ENCODE measurements around the gene IGFBP2. TPM values are rescaled to one million over a fixed set of nuclear protein-coding genes. Genes with fewer than 3 reads are reported as not detected.

The IGFBP2 gene
- total and polyA plus RNA-seq, 2 experiments from 2014 or later = 177 to 364 TPM

- H3F3A ChIP-seq (replicated peaks; ENCODE audit: low read depth) = 0 out of 2 replicates have a peak, but pooled peaks cover 2% of the 10 kb centered on the region
- Mint-ChIP-seq H3K4me1 (peaks cover 29% of the 10 kb centered on the region), H3K9me3 (no peaks in the 10 kb centered on the region; the same call in 2 of the 3 replicates), H3K36me3 (ENCODE audit: low read depth) (no peaks in the 10 kb centered on the region), H3K4me3 (no peak overlapping the region), H3K27ac (0 out of 2 replicates have a peak overlapping the region, but pooled peaks have one; percentile 33), H3K27me3 (ENCODE audit: insufficient read depth, low read depth, poor library complexity) (peaks cover 9% of the 10 kb centered on the region)
- no peaks in the 10 kb centered on the region for H3K36me3 ChIP-seq (ENCODE audit: insufficient read depth)
- no peaks in the 10 kb centered on the region for H4K20me1 ChIP-seq (replicated peaks; ENCODE audit: insufficient read depth)
- ATAC-seq = no peak
- DNase-seq (ENCODE audit: low spot score) = no peak
- H3K4me1 ChIP-seq (ENCODE audit: insufficient read depth) = peaks cover 26% of the 10 kb centered on the region
- no peaks in the 10 kb centered on the region for H3K79me2 ChIP-seq (replicated peaks; ENCODE audit: insufficient read depth)
- H3K27ac ChIP-seq (ENCODE audit: low read depth) = no peak overlapping the region
- TF ChIP-seq ZNF331 (CRISPR knock-in tag; IDR thresholded peaks at IDR 0.05; ENCODE audit: low read depth) = no peak
- no peak for TF ChIP-seq JUNB (IDR thresholded peaks at IDR 0.05; ENCODE audit: unreplicated experiment)
- TF ChIP-seq REST (IDR thresholded peaks at IDR 0.05; ENCODE audit: unreplicated experiment) = no peak
- TF ChIP-seq ETS1 (IDR thresholded peaks at IDR 0.05) = no peak
- TF ChIP-seq POLR2AphosphoS5 (IDR thresholded peaks at IDR 0.05; ENCODE audit: low read depth) = no peak
- TF ChIP-seq CREB1 (CRISPR knock-in tag; IDR thresholded peaks at IDR 0.05; ENCODE audit: low read depth) = no peak
- TF ChIP-seq, protein P1, sequence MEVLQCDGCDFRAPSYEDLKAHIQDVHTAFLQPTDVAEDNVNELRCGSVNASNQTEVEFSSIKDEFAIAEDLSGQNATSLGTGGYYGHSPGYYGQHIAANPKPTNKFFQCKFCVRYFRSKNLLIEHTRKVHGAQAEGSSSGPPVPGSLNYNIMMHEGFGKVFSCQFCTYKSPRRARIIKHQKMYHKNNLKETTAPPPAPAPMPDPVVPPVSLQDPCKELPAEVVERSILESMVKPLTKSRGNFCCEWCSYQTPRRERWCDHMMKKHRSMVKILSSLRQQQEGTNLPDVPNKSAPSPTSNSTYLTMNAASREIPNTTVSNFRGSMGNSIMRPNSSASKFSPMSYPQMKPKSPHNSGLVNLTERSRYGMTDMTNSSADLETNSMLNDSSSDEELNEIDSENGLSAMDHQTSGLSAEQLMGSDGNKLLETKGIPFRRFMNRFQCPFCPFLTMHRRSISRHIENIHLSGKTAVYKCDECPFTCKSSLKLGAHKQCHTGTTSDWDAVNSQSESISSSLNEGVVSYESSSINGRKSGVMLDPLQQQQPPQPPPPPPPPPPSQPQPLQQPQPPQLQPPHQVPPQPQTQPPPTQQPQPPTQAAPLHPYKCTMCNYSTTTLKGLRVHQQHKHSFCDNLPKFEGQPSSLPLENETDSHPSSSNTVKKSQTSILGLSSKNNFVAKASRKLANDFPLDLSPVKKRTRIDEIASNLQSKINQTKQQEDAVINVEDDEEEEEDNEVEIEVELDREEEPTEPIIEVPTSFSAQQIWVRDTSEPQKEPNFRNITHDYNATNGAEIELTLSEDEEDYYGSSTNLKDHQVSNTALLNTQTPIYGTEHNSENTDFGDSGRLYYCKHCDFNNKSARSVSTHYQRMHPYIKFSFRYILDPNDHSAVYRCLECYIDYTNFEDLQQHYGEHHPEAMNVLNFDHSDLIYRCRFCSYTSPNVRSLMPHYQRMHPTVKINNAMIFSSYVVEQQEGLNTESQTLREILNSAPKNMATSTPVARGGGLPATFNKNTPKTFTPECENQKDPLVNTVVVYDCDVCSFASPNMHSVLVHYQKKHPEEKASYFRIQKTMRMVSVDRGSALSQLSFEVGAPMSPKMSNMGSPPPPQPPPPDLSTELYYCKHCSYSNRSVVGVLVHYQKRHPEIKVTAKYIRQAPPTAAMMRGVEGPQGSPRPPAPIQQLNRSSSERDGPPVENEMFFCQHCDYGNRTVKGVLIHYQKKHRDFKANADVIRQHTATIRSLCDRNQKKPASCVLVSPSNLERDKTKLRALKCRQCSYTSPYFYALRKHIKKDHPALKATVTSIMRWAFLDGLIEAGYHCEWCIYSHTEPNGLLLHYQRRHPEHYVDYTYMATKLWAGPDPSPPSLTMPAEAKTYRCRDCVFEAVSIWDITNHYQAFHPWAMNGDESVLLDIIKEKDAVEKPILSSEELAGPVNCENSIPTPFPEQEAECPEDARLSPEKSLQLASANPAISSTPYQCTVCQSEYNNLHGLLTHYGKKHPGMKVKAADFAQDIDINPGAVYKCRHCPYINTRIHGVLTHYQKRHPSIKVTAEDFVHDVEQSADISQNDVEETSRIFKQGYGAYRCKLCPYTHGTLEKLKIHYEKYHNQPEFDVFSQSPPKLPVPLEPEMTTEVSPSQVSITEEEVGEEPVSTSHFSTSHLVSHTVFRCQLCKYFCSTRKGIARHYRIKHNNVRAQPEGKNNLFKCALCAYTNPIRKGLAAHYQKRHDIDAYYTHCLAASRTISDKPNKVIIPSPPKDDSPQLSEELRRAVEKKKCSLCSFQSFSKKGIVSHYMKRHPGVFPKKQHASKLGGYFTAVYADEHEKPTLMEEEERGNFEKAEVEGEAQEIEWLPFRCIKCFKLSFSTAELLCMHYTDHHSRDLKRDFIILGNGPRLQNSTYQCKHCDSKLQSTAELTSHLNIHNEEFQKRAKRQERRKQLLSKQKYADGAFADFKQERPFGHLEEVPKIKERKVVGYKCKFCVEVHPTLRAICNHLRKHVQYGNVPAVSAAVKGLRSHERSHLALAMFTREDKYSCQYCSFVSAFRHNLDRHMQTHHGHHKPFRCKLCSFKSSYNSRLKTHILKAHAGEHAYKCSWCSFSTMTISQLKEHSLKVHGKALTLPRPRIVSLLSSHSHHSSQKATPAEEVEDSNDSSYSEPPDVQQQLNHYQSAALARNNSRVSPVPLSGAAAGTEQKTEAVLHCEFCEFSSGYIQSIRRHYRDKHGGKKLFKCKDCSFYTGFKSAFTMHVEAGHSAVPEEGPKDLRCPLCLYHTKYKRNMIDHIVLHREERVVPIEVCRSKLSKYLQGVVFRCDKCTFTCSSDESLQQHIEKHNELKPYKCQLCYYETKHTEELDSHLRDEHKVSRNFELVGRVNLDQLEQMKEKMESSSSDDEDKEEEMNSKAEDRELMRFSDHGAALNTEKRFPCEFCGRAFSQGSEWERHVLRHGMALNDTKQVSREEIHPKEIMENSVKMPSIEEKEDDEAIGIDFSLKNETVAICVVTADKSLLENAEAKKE (CRISPR knock-in tag; IDR thresholded peaks at IDR 0.05) = no peak
- no peak for TF ChIP-seq EZH2phosphoT487 (IDR thresholded peaks at IDR 0.05; ENCODE audit: unreplicated experiment)
- TF ChIP-seq ZNF114 (CRISPR knock-in tag; IDR thresholded peaks at IDR 0.05) = no peak
- TF ChIP-seq STAT1 (IDR thresholded peaks at IDR 0.05; ENCODE audit: unreplicated experiment) = no peak
- TF ChIP-seq EZH2 (IDR thresholded peaks at IDR 0.05; ENCODE audit: low read depth, unreplicated experiment) = no peak
- TF ChIP-seq NANOG (IDR thresholded peaks at IDR 0.05; ENCODE audit: borderline replicate concordance) = no peak
- no peak for TF ChIP-seq CTCF (conservative IDR thresholded peaks at IDR 0.05; ENCODE audit: low read depth in 2 of 2)
- no peaks in the 10 kb centered on the region for H3K27me3 ChIP-seq (ENCODE audit: insufficient read depth)
- H3K4me3 ChIP-seq = no peak overlapping the region
- peak overlapping the region; percentile 47 for H2AFZ ChIP-seq
- H3K9me2 ChIP-seq (ENCODE audit: insufficient read depth) = no peaks in the 10 kb centered on the region
- no peak overlapping the region for H3K4me2 ChIP-seq
These were observed 15.9 kb upstream of the IGFBP2 start for GRCh38 chr2:216617159-216617815.
